Chondrocyte (in vitro differentiated cells): Measurements from ENCODE around the gene ACADM. TPM values are rescaled to one million over a fixed set of nuclear protein-coding genes. Genes with fewer than 3 reads are reported as not detected.

ENCODE experiments used
- DNase-seq: peaks from one replicate; pipeline ENCODE4 v3.0.0; 2021; ENCODE audit warnings: mixed read lengths, low spot score
- H3K27ac Mint-ChIP-seq: one replicate; pipeline ENCODE4 v1.8.0; 2021; ENCODE audit warnings: mild to moderate bottlenecking, moderate library complexity, mixed read lengths; ENCODE audit not compliant: unreplicated experiment
- H3K27me3 Mint-ChIP-seq: 2 replicates; pipeline ENCODE4 v1.8.0; 2021; ENCODE audit warnings: low read depth, mixed read lengths
- H3K36me3 Mint-ChIP-seq: 2 replicates; pipeline ENCODE4 v1.8.0; 2021; ENCODE audit warnings: low read depth, mixed read lengths
- H3K4me1 Mint-ChIP-seq: 2 replicates; pipeline ENCODE4 v1.8.0; 2021; ENCODE audit warnings: low read depth, mild to moderate bottlenecking, mixed read lengths
- H3K4me3 Mint-ChIP-seq: one replicate; pipeline ENCODE4 v1.8.0; 2021; ENCODE audit warnings: mild to moderate bottlenecking, moderate library complexity, mixed read lengths; ENCODE audit not compliant: unreplicated experiment
- H3K9me3 Mint-ChIP-seq: 2 replicates; pipeline ENCODE4 v1.8.0; 2021; ENCODE audit warnings: low read depth, mixed read lengths
- CTCF ChIP-seq: fragments of 200-600 bp; sonication (generic); IDR thresholded peaks from 2 replicates; pipeline ENCODE4 v1.5.0; 2021; ENCODE audit warnings: antibody characterized with exemption, mild to moderate bottlenecking, moderate library complexity
- total RNA-seq: library from RNA; stranded (reverse); gene quantifications from 3 replicates; pipeline ENCODE4 v1.2.1, GENCODE V29; 2021

ACADM gene
- total RNA-seq, 1 donor from 2014 or later: 35.2 TPM

GRCh38 chr1:75789988-75790387, 65.5 kb downstream of the ACADM start:
- no peak for DNase-seq
- Mint-ChIP-seq H3K27me3 (no peaks in the 10 kb centered on the region), H3K9me3 (no peaks in the 10 kb centered on the region), H3K4me1 (peaks cover 70% of the 10 kb centered on the region), H3K27ac (peak overlapping the region; percentile 79), H3K36me3 (peaks cover 44% of the 10 kb centered on the region), H3K4me3 (peak overlapping the region; percentile 20)
- TF ChIP-seq CTCF: no peak

DNA sequence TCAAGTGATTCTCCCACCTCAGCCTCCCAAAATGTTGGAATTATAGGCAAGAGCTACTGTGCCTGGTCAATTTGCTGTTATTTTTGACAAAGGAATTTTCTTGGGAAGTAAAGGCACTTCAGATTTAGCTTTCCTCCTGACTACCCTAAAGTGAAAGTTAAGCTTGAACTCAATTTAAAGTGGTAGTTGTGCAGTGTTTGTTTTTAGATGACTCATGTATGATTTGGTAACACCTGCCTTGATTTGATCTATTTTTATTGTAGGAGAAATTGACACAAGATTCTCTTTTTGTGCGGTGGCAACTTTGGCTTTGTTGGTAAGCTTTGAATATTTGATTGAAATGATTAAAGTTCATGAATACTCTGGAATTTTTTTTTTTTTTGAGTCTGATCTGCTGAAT, 66.5 kb downstream of the ACADM start:
- Mint-ChIP-seq H3K27me3 (no peaks in the 10 kb centered on the region), H3K9me3 (no peaks in the 10 kb centered on the region), H3K4me3 (no peak overlapping the region), H3K27ac (peak overlapping the region; percentile 79), H3K4me1 (peaks cover 63% of the 10 kb centered on the region), H3K36me3 (peaks cover 49% of the 10 kb centered on the region)
- TF ChIP-seq CTCF: no peak
- DNase-seq: no peak

- Mint-ChIP-seq H3K4me3 (no peak overlapping the region), H3K4me1 (peaks cover 53% of the 10 kb centered on the region), H3K9me3 (no peaks in the 10 kb centered on the region), H3K36me3 (peaks cover 52% of the 10 kb centered on the region), H3K27me3 (no peaks in the 10 kb centered on the region), H3K27ac (no peak overlapping the region)
- no peak for DNase-seq
- TF ChIP-seq CTCF: no peak
Measured at GRCh38 chr1:75792091-75792490, 67.6 kb downstream of the ACADM start.

DNA sequence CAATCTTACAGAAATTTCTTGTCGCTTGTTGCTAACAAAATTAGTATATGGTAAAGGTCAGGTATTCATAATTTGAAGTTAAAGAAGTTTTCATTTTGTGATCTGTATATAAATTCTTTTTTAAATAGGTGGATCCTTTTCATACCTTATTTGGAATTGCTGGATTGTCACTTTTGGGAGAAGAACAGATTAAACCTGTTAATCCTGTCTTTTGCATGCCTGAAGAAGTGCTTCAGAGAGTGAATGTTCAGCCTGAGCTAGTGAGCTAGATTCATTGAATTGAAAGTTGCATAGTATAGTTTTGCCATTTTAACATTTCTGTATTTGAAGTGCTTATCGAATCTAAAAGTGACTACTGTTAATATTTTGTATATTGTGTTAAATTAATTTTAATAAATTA, 69.9 kb downstream of the ACADM start:
- Mint-ChIP-seq H3K27ac (no peak overlapping the region), H3K9me3 (no peaks in the 10 kb centered on the region), H3K27me3 (no peaks in the 10 kb centered on the region), H3K36me3 (peaks cover 51% of the 10 kb centered on the region), H3K4me3 (no peak overlapping the region), H3K4me1 (peaks cover 31% of the 10 kb centered on the region)
- no peak for DNase-seq
- no peak for TF ChIP-seq CTCF

GRCh38 chr1:75795703-75796193, 71.2 kb downstream of the ACADM start:
- no peaks in the 10 kb centered on the region for H3K27me3 Mint-ChIP-seq
- peaks cover 18% of the 10 kb centered on the region for H3K4me1 Mint-ChIP-seq
- H3K36me3 Mint-ChIP-seq: peaks cover 43% of the 10 kb centered on the region
- no peaks in the 10 kb centered on the region for H3K9me3 Mint-ChIP-seq
- TF ChIP-seq CTCF: no peak
- DNase-seq: no peak
- no peak overlapping the region for H3K4me3 Mint-ChIP-seq
- no peak overlapping the region for H3K27ac Mint-ChIP-seq
